NCI-H526 (cell line): Measurements from ENCODE around the gene ZNF627.
"Not testable (repeated sequence)": the region's sequence is repeated elsewhere in the genome, so short reads cannot be mapped to it uniquely, and the experiment has no call there.

Experiments
- DNase-seq, 2 experiments: peaks; one replicate each; lab custom pipeline; 2025; lab: John Stamatoyannopoulos, UW

The ZNF627 gene

GRCh38 chr19:11574689-11575088, 22.6 kb upstream of the ZNF627 start:
- no peak for DNase-seq

DNA sequence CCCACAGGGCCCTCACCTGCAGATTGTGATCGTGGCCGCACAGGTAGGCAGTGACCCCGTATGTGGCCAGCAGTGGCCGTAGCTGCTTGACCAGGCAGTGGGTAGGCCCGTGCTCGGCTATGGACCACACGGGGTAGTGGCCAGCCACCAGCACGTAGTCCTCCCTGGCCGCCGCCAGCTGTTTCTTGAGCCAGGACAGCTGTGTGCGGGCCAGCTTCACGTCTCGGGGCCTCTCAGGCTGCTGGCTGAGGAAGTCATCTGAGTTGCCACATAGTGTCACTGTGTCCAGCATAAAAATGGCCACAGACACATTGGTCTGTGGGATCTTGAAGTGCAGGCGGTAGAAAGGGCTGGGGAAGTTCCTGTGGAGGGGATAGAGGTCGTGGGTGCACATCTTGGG, 21.1 kb upstream of the ZNF627 start:
- no peak for DNase-seq

- no peak for DNase-seq
These were observed 19.6 kb upstream of the ZNF627 start, which contains the start of gene ACP5 for GRCh38 chr19:11577451-11578257. TSS of gene ACP5 (minus strand) at chr19:11577645. CDS start at chr19:11577317, 328 bp downstream.

GRCh38 chr19:11578258-11579142, 18.8 kb upstream of the ZNF627 start:
- no peak for DNase-seq

- DNase-seq, result no peak
These were observed 17.2 kb upstream of the ZNF627 start for GRCh38 chr19:11580116-11580515.

DNA sequence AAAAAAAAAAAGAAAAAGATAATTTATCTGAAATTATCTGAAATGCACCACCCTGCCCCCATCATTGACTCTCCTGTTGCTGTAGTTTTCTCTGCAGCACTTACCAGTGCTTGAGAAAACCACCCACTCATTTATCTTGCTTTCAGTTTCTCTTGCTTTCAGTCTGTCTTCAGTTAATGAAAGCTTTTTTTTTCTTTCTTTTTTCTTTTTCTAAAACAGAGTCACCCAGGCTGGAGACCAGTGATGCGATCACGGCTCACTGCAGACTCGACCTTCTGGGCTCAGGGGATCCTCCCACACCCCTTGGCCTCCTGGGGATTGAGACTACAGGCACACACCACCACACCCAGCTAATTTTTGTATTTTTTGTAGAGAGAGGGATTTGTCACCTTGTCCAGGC, 15.5 kb upstream of the ZNF627 start:
- DNase-seq, result no peak

DNA sequence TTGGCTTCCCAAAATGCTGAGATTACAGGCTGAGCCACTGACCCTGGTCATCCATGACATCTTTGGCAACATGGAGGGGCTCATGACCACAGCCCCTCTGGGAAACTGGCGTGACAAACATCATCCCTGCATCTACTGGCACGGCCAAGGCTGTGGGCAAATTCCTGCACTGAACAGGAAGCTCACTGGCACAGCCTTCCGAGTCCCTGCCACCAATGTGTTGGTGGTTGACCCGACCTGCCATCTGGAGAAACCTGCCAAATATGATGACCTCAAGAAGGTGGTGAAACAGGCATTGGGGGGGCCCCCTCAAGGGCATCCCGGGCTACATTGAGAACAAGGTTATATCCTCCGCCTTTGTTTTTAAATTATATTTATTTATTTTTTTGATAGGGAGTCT, 11.0 kb upstream of the ZNF627 start:
- no peak for DNase-seq

DNA sequence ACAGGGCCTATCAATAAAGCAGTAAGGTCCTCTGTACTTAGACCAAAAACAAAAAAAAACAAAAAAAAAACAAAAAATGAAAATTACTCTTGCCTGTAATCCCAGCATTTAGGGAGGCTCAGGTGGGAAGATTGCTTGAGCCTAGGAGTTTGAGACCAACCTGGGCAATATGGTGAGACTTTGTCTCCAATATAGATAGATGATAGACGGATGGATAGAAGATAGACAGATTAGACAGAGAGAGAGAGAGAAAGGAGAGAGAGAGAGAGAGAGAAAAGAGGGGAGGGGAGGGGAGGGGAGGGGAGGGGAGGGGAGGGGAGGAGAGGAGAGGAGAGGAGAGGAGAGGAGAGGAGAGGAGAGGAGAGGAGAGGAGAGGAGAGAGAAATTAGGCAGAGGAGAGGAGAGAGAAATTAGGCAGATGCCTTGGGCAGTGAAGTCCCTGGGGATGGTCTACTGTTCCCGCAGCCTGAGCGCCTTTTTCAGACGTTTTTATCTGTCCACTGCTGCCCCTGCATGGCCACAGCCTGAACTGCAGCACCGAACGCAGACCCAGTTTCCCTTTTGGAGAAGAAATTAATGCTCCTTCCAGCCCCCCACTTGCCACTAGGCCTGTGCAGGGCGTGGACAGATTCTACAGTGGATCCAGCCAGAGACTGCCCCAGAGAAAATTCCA, 9.8 kb upstream of the ZNF627 start:
- DNase-seq, result peak; percentile 13 to 74

DNA sequence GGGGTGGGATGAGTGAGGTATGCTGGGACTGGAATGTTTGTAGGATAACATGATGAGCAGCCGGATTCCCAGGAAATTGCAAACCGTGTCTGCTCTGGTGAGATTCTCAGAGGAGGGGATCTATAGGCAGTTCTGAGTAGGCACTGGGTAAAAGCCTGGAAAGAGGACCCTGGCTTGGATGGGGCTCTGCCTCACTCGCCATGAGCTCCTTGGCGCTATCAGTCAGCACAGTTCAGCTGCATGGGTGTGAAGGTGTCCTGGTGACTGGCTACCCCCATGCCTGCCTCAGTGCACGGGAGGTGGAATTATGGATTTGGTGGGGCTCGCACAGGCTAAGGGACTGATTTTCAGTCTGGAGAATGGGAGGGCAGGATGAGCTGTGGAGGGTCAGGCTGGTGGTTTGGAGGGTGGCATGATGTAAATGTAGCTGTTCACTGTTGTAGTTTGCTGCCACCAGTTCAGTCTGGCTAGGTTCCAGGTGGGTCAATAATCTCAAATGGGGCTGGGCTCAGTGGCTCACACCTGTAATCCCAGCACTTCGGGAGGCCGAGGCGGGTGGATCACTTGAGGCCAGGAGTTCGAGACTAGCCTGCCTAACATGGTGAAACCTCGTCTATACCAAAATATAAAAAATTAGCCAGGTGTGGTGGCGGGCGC, 9.2 kb upstream of the ZNF627 start:
- peak in 1 of 2 experiments; percentile 53 for DNase-seq

DNA sequence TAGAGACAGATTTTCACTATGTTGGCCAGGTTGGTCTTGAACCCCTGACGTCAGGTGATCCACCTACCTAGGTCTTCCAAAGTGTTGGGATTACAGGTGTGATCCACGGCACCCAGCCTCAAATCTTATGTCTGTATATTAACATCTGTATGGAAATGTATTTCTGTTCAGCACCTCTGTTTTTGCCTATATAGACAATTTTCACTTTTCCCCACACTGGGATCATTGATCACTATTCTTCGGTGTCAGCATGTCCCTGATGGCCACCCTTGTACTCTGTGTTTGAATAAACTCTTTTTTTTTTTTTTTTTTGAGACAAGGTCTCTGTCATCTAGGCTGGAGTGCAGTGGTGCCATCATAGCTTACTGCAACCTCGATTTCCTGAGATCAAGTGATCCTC, 3.2 kb upstream of the ZNF627 start:
- no peak for DNase-seq

DNA sequence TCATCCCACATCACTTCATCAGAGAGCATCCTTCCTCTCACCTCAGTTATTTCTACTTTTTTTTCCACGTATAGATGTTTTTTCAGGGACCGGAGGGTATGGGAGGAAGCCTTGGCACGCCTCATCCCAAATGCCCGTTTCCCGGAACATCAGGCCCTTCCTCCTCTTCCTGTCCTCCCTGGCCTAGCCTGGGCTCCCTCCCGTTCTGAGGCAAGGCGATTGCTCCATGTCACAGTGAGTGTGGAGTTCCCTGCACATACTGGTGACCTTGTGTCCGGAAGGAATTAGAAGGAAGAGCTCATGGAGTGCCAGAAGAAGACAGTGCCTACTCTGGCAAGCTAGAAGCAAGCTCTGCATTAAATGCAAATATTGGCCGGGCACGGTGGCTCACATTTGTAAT, 1.1 kb upstream of the ZNF627 start:
- DNase-seq, result no peak

GRCh38 chr19:11598103-11598483, 810 bp downstream of the ZNF627 start:
- no peak for DNase-seq

GRCh38 chr19:11598746-11599145, 1.5 kb downstream of the ZNF627 start:
- DNase-seq, result no peak

- not testable (repeated sequence) for DNase-seq
These were observed 2.4 kb downstream of the ZNF627 start for GRCh38 chr19:11599704-11600103.

DNA sequence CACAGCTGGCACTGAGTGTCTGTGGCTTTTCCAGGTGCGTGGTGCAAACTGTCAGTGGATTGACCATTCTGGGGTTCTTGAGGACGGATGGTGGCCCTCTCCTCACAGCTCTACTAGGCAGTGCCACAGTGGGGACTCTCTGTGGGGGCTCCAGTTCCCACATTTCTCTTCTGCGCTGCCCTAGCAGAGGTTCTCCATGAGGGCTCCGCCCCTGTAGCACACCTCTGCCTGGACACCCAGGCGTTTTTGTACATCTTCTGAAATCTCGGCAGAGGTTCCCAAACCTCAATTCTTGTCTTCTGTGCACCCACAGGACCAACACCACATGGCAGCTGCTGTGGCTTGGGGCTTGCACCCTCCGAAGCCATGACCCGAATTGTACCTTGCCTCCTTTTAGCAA, 9.2 kb downstream of the ZNF627 start:
- no peak for DNase-seq

- DNase-seq, result no peak
These were observed 14.4 kb downstream of the ZNF627 start for GRCh38 chr19:11611730-11612129.

DNA sequence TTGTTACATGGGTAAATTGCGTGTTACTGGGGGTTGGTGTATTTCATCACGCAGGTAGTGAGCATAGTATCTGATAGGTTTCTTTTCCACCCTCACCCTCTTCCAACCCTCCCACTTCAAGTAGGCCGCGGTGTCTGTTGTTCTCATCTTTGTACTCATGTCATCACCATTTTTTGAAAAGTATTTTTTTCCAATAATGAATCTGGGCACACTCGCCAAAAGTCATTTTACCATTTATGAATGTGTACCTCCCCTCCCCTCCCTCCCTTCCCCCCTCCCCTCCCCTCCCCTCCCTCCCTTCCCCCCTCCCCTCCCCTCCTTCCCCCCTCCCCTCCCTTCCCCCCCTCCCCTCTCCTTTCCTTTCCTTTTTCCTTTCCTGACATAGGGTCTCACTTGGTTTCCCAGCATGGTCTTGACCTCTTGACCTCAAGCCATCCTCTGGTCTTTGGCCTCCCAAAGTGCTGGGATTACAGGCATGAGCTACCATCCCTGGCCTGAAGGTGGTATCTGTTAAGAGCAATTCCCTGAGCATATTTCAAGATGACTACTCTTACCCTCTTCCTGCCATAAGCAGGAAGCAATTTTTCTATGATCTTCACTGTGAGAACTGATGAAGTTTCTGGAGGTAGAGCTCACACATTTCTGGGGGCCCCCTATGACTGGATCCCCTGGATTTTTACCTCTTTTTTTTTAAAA, 15.7 kb downstream of the ZNF627 start:
- DNase-seq, result no peak

DNA sequence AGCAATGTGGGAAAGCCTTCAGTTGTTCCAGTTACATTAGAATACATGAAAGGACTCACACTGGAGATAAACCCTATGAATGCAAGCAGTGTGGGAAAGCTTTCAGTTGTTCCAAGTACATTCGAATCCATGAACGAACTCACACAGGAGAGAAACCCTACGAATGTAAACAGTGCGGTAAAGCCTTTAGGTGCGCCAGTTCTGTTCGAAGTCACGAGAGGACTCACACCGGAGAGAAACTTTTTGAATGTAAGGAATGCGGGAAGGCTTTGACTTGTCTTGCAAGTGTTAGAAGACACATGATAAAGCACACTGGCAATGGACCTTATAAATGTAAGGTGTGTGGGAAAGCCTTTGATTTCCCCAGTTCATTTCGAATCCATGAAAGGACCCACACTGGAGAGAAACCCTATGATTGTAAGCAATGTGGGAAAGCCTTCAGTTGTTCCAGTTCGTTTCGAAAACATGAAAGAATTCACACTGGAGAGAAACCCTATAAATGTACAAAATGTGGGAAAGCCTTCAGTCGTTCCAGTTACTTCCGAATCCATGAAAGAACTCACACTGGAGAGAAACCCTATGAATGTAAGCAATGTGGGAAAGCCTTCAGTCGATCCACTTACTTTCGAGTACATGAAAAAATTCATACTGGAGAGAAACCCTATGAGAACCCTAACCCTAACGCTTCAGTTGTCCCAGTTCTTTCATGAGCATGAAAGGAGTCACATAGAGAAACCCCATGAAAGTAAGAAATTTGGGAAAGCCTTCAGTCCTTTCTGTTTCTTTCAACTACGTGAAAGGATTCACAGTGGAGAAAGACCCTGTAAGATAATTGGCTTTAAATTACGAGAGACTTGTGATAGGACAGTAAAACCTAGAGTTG, 20.1 kb downstream of the ZNF627 start:
- DNase-seq, result no peak

GRCh38 chr19:11620553-11620952, 23.3 kb downstream of the ZNF627 start:
- no peak for DNase-seq

- DNase-seq, result not testable (repeated sequence)
These were observed 25.1 kb downstream of the ZNF627 start for GRCh38 chr19:11622401-11622800.
